Gastrocnemius medialis (tissue), 4 donors: ENCODE data around the gene CTBP1. TPM values are rescaled to one million over a fixed set of nuclear protein-coding genes. Genes with fewer than 3 reads are reported as not detected.
A peak's percentile ranks its signal among the peaks of the same experiment; 100 is the strongest.

Experiments
- ATAC-seq, 2 donors: fragments of 150-250 bp; one replicate each; pipeline ENCODE4 v1.9.1; 2016
- DNase-seq, 2 donors: peaks; one replicate each; pipeline ENCODE4 v3.0.0-alpha.2; 2019
- H3K27ac ChIP-seq, 4 donors: fragments of 200-600 bp; sonication (generic); 1 replicate in 1 of 4; 2 replicates in 3 of 4; pipeline ENCODE4 v1.5.1; 2016 to 2018; ENCODE audit warnings: mild to moderate bottlenecking in 2 of 4, moderate library complexity in 1 of 4
- H3K27me3 ChIP-seq, 3 donors: fragments of 200-600 bp; sonication (generic) in 2 of 3; 1 replicate in 1 of 3; 2 replicates in 2 of 3; pipeline versions ENCODE4 v1.5.1 to v1.6.0; 2016 to 2019; ENCODE audit warnings: mild to moderate bottlenecking in 1 of 3, moderate library complexity in 1 of 3
- H3K36me3 ChIP-seq, 2 donors: fragments of 200-600 bp; sonication (generic) in 1 of 2; one replicate each; pipeline ENCODE4 v1.5.1; 2017 to 2018
- H3K4me1 ChIP-seq, 2 donors: fragments of 200-600 bp; sonication (generic) in 1 of 2; one replicate each; pipeline ENCODE4 v1.5.1; 2016 to 2017; ENCODE audit warnings: mild to moderate bottlenecking in 2 of 2
- H3K4me3 ChIP-seq, 4 donors: fragments of 200-600 bp; sonication (generic) in 3 of 4; 1 replicate in 1 of 4; 2 replicates in 3 of 4; pipeline ENCODE4 v1.5.1; 2016 to 2019; ENCODE audit warnings: mild to moderate bottlenecking in 2 of 4
- H3K9me3 ChIP-seq, 3 donors: fragments of 200-600 bp; sonication (generic) in 2 of 3; 1 replicate in 1 of 3; 2 replicates in 2 of 3; pipeline ENCODE4 v1.5.1; 2016 to 2019
- CTCF ChIP-seq, 5 experiments: fragments of 450-650 bp in 3 of 5; fragments of 200-600 bp in 2 of 5; sonication (generic) in 2 of 5; IDR thresholded peaks in 4 of 5; conservative IDR thresholded peaks in 1 of 5; 1 replicate in 4 of 5; 2 replicates in 1 of 5; pipeline ENCODE4 v1.5.1; 2016 to 2019; ENCODE audit warnings: antibody characterized with exemption in 5 of 5, mild to moderate bottlenecking in 3 of 5, moderate library complexity in 3 of 5
- POLR2A ChIP-seq, 2 donors: fragments of 450-650 bp; IDR thresholded peaks; one replicate each; pipeline ENCODE4 v1.6.1; 2017; ENCODE audit warnings: antibody characterized with exemption in 2 of 2, mild to moderate bottlenecking in 2 of 2, moderate library complexity in 2 of 2
- in situ Hi-C, 4 donors: fragments of 200-750 bp; cut with MboI; loops; one replicate each; pipeline versions ENCODE4 v1.15.0 to v1.8.0; 2017; ENCODE audit warnings: low sequenced_read_pairs in 4 of 4
- intact Hi-C: fragments of 100-400 bp; cut with DNase I; formaldehyde crosslinking; loops from one replicate; pipeline ENCODE4 v1.15.1; 2023; ENCODE audit warnings: low total_unique reads
- total RNA-seq, 4 donors: library from RNA; depleted of rRNA; stranded (reverse); fragments of >200 nt; gene quantifications; one replicate each; pipeline versions ENCODE4 v1.1.0 to v1.2.3, GENCODE V29; 2016

Gene CTBP1
- total RNA-seq, 4 donors from 2014 or later = 126 to 224 (median 169) TPM

GRCh38 chr4:1182313-1182712, 66.6 kb downstream of the CTBP1 start:
- Histone ChIP-seq H3K27ac (no peak overlapping the region), H3K9me3 (no peaks in the 10 kb centered on the region), H3K4me3 (no peak overlapping the region), H3K4me1 (peaks cover 24% of the 10 kb centered on the region in 2 donors), H3K36me3 (no peaks in the 10 kb centered on the region), H3K27me3 (no peaks in the 10 kb centered on the region)
- in situ Hi-C loops = no loop called here
- ATAC-seq (no peak), DNase-seq (no peak)
- TF ChIP-seq CTCF (IDR thresholded peaks at IDR 0.05 in 4 of 5, conservative IDR thresholded peaks at IDR 0.05 in 1 of 5) (no peak), POLR2A (IDR thresholded peaks at IDR 0.05) (no peak)
- intact Hi-C loops = no loop called here

DNA sequence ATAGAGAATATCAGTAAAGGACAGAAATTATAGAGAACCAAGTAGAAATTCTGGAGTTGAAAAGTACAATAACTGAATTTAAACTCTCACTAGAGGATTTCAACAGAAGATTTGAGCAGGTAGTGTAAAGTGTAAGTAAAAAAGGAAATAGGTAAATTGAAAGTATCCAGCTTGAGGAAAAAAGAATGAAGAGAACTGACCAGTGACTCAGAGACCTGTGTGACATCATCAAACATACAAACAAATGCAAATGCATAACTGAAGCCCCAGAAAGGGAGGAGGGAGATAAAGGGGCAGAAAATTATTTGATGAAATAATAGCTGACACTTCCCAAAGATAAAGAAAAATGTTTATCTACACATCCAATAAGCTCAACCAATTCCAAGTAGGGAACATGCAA, 68.3 kb downstream of the CTBP1 start:
- no peaks in the 10 kb centered on the region for H3K36me3 ChIP-seq
- H3K27ac ChIP-seq = no peak overlapping the region
- H3K27me3 ChIP-seq = no peaks in the 10 kb centered on the region
- H3K4me3 ChIP-seq = no peak overlapping the region
- TF ChIP-seq CTCF (IDR thresholded peaks at IDR 0.05 in 4 of 5, conservative IDR thresholded peaks at IDR 0.05 in 1 of 5) (no peak), POLR2A (IDR thresholded peaks at IDR 0.05) (no peak)
- peaks cover 31 to 32% of the 10 kb centered on the region in 2 donors for H3K4me1 ChIP-seq
- intact Hi-C loops = no loop called here
- in situ Hi-C loops = no loop called here
- no peak for DNase-seq
- no peak for ATAC-seq
- no peaks in the 10 kb centered on the region for H3K9me3 ChIP-seq

DNA sequence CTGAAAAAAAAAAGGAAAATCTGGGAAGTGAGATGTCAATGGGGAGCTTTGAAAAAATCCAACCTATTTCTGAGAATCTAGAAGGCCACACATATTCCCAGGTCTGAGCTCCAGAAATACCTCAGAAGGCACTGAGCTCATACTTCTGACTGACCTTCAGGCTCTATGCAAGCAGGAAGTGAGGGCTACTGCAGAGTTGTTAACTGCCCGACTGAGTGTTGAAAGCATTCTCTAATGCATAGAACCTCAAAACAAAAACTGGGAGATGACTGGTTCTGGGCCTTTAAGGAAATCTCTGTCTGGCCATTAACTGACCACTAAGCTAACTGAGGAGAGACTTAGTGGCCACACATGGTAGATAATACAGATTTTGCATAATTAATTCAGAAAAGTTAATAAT, 69.0 kb downstream of the CTBP1 start:
- H3K4me3 ChIP-seq = no peak overlapping the region
- TF ChIP-seq CTCF (IDR thresholded peaks at IDR 0.05 in 4 of 5, conservative IDR thresholded peaks at IDR 0.05 in 1 of 5) = no peak
- no peaks in the 10 kb centered on the region for H3K36me3 ChIP-seq
- H3K27ac ChIP-seq = peak overlapping the region in 3 of 4 donors; percentile 83 to 91 (median 90)
- ATAC-seq (no peak), DNase-seq (no peak)
- H3K4me1 ChIP-seq = peaks cover 37% of the 10 kb centered on the region in 2 donors
- H3K27me3 ChIP-seq = no peaks in the 10 kb centered on the region
- intact Hi-C loops = loop anchor here (10.0 kb wide), 1 partner anchor 495 kb away; the partner anchor contains the start of gene SLC49A3
- H3K9me3 ChIP-seq = no peaks in the 10 kb centered on the region
- in situ Hi-C loops = no loop called here

DNA sequence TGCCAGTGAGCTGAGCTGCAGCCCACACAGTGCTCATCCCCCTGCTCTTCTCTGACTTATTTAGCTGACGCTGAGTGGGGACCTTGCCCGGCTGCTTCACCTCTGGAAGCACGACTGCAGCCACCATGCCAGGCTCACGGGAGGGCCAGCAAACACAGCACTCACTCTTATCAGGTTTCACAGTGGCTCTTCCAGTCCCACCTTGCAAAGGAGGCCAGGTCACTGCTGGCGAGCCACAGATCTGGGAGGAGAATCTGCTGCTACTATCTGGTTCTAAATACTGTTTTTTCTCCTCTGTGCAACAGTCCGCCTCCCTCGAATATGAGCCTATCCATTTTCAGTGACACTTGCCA, 69.9 kb downstream of the CTBP1 start:
- Histone ChIP-seq H3K4me1 (peaks cover 44 to 46% of the 10 kb centered on the region in 2 donors), H3K27me3 (no peaks in the 10 kb centered on the region), H3K36me3 (no peaks in the 10 kb centered on the region), H3K4me3 (peak overlapping the region in 2 of 4 donors; percentile 9 to 16), H3K27ac (peak overlapping the region; percentile 80 to 91 (median 86)), H3K9me3 (no peaks in the 10 kb centered on the region)
- peak; percentile 69 to 71 for ATAC-seq
- in situ Hi-C loops (no loop called here), intact Hi-C loops (loop anchor here (10.0 kb wide), 1 partner anchor 494 kb away; the partner anchor contains the start of gene SLC49A3)
- no peak for TF ChIP-seq CTCF (IDR thresholded peaks at IDR 0.05 in 4 of 5, conservative IDR thresholded peaks at IDR 0.05 in 1 of 5)
- DNase-seq = peak; percentile 66 to 79
